Body of pancreas (tissue), 4 donors: Measurements from ENCODE around the gene TMTC4.

Experiments
- CTCF ChIP-seq, 7 experiments: fragments of 450-650 bp in 4 of 7; fragments of 200-600 bp in 3 of 7; sonication (generic) in 3 of 7; IDR thresholded peaks; one replicate each; pipeline ENCODE4 v1.5.1; 2016 to 2019; ENCODE audit warnings: antibody characterized with exemption in 7 of 7
- POLR2A ChIP-seq, 3 donors: fragments of 450-650 bp; IDR thresholded peaks; one replicate each; pipeline ENCODE4 v1.6.1; 2016; ENCODE audit warnings: antibody characterized with exemption in 3 of 3, mild to moderate bottlenecking in 2 of 3

GRCh38 chr13:100665403-100665802, 9.2 kb downstream of the TMTC4 start:
- no peak for TF ChIP-seq POLR2A (IDR thresholded peaks at IDR 0.05)
- no peak for TF ChIP-seq CTCF (IDR thresholded peaks at IDR 0.05)
